Measurements from ENCODE around the gene TNFAIP8L1. TPM values are rescaled to one million over a fixed set of nuclear protein-coding genes. Genes with fewer than 3 reads are reported as not detected.
"Not testable (repeated sequence)": the region's sequence is repeated elsewhere in the genome, so short reads cannot be mapped to it uniquely, and the experiment has no call there.

TNFAIP8L1 gene
- 3.0 and 5.4 TPM in 2 replicates for total RNA-seq

DNA sequence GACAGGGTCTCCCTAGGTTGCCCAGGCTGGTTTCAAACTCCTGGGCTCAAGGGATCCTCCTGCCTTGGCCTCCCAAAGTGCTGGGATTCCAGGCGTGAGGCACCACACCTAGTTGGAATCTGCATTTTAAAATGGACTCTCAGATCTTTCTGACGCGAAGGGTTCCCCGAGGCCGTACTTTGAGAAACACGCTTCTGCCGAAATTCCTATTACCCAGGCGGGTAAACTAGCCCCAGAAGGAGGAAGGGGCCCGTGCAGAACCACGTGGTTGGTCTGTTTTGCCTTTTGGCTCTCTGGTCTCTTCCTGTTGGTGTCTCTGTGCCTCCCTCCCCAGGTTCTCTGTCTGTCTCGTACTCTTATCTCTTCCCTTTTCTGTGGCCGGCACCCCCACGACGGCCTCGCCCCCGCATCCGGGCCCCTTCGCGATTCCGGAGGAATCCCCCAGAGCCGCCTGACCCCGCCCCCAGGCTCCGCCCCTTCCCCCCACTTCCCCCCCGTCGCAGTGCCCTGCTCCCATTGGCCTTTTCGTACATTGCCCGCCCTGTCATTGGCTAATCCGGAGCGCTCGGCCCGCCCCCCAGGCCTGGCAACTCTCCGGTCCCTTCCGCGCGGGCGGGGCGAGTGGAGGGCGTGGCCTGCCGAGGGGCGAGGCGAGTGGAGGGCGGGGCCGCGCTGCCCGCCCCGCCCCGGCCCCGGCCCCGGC is at the start of gene TNFAIP8L1:
TSS of gene TNFAIP8L1 (plus strand) at position 689 of the 703 bp plus-strand sequence. CDS start 12,354 bp downstream, outside the sequence.
- DNase-seq (ENCODE audit: low read depth) = peak; percentile 71

DNA sequence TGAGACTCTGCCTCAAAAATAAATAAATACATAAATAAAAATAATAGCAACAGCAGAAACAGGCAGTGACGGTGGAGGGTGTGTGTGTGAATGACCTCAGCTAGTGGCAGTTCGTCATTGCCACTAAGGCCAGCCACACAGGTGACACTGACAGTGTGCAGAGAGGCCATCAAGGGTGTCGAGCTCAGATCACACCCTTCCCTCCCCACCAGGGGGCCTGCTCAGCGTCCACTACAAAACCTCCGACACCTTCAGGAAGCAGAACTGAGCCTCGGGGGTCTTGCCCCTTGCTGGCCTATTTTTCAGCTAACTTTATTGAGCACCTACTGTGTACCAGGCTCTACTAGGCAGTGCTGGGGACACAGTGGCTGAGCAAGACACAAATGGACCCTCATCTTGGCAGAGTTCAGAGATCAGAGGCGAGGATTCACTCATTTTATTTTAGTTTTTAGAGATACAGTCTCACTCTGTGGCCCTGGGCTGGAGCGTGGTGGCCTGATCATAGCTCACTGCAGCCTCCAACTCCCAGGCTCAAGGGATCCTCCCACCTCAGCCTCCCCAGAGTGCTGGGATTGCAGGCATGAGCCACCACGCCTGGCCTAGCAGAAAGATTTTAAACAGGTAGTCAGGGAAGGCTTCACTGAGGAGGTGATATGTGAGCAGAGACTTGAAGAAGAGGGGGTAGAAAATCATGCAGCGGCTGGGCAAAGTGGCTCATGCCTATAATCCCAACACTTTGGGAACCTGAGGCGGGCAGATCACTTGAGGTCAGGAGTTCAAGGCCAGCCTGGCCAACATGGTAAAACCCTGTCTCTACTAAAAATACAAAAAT is 49.5 kb upstream of the TNFAIP8L1 start:
- no peak for DNase-seq (ENCODE audit: low read depth)

DNA sequence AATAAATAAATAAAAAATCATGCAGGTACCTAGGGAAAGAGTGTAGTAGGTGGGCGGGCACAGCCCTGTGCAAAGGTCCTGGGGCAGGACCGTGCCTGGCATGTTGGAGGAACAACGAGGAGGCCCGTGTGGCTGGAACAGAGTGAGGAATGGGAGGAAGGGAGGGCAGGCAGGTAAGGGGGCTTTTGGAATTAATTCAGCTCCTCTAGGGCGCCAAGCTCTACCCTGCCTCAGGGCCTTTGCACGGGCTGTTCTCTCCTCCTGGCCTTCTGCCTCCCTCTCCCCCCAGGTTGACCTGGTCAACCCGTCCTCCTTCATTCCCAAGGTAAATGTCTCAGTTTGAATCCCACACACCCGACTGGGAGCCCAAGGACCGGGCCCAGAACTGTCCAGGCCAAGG is 48.8 kb upstream of the TNFAIP8L1 start:
- no peak for DNase-seq (ENCODE audit: low read depth)

DNA sequence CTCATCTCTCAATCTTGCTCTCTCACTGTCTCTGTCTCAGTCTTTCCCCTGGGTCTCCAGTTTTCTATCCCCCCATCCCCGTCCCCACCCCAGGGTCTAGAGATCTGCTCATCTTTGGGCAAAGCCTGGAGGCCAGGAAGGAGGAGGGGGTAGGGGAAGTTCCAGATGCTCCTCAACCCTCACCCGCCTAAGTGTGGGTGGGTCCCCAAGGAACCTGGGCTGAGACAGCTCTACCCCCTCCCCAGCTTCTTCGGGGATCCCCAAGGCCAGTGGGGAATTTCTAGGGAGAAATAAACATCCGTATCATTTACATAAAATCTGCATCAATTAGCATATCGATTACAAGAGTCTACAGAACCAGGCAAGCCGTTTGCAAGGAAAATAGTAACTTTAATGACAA is 48.0 kb upstream of the TNFAIP8L1 start:
- DNase-seq (ENCODE audit: low read depth) = no peak

DNA sequence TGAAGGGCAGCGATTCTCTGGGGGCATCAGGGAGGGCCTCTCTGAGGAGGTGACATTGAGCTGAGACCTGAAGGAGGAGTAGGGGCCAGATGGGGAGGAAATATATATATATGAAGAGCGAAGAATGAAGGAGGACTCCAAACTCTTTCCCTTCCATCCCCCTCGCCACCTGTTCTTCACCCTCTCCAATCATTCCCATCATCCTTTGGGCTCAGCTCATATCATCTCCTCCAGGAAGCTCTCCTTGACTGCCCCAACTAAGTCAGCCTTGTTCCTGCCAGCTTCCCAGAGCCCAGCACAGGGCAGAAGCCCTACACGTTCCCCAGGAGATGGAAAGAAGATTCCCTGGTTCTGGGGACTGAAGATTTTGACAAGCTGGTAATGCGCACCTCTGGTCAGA is 46.9 kb upstream of the TNFAIP8L1 start:
- no peak for DNase-seq (ENCODE audit: low read depth)

DNA sequence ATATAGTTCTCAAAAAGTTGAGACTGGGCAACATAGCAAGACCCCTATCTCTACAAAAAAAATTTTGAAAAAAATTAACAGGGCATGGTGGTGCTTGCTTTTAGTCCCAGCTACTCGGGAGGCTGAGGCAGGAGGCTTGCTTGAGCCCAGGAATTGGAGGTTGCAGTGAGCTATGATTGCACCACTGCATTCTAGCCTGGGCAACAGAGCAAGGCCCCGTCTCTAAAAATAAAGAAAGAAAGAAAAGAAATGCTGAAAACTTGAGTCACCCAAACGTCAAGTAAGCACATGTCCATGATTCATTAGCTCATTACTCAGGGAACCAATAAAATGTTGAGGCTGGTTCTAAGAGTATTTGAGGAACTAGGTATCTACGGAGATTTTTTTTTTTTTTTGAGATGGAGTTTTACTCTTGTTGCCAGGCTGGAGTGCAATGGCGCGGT is 45.9 kb upstream of the TNFAIP8L1 start:
- peak; percentile 67 for DNase-seq (ENCODE audit: low read depth)

DNA sequence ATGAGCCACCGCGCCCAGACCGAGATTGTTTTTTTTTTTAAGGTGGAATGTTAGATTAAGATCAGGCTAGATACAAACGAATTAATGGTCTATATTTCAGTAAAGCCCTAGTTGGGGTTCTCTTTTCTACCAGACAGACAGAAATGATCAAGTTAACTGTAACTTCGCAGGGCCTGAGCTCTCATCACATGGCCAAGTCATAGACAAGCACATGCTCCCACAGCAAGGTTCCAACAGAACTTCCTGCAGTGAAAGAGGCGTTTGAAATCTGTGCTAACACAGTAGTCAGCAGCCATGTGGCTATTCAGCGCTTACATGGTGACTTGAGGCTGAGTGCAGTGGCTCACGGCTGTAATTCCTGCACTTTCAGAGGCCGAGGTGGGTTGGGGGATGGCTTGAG is 45.1 kb upstream of the TNFAIP8L1 start:
- DNase-seq (ENCODE audit: low read depth) = no peak

DNA sequence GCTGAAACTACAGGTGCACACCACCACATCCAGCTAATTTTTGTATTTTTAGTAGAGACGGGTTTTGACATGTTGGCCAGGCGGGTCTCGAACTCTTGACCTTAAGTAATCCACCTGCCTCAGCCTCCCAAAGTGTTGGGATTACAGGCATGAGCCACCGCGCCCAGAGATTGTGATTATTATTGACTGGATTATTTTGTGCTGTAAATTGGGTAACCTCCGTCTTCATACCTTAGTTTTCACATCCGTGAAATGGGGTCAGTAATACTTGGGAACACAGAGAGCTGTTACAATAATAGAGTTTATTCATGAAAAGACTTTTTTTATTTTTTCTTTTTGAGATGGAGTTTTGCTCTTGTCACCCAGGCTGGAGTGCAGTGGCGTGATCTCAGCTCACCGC is 44.2 kb upstream of the TNFAIP8L1 start:
- DNase-seq (ENCODE audit: low read depth) = not testable (repeated sequence)

DNA sequence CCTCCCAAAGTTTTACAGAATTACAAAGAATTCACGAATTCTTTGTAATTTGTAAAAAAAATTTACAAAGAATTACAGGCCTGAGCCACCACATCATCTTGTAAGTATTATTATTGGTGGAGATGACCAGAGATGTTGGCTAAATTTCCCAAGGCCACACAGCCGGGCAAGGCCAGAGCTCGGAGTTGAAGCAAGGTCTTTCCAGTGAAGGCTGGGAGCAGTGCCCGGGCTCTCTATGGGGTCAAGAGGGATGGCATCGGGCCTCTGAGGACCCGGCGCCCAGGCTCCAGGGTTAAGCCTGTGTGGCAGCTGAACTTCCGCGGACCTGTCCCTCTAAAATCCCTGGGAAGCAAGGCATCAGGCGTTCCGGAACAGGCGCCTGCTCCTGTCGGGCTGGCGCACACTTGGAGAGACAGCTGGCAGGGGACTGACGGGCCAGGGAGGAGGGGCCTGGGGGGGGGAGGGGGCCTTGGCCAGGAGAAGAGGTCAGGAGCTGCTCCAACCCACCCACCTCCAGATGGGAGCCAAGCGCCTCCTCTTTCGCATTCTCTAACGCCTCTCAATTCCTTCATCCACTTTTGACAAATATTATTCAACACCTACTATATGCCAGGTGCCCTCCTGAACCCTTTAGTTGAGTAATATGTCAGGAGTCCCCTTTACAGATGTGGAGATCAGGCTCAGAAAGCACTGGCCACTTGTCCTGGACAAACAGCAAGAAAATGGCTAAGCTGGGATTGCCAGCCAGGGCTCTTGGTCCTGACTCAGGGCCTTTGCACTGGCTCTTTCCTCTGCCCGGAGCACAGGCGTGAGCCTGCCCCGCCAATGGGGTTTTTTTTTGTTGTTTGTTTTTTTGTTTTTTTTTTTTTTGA is 43.0 kb upstream of the TNFAIP8L1 start:
- DNase-seq (ENCODE audit: low read depth) = no peak

DNA sequence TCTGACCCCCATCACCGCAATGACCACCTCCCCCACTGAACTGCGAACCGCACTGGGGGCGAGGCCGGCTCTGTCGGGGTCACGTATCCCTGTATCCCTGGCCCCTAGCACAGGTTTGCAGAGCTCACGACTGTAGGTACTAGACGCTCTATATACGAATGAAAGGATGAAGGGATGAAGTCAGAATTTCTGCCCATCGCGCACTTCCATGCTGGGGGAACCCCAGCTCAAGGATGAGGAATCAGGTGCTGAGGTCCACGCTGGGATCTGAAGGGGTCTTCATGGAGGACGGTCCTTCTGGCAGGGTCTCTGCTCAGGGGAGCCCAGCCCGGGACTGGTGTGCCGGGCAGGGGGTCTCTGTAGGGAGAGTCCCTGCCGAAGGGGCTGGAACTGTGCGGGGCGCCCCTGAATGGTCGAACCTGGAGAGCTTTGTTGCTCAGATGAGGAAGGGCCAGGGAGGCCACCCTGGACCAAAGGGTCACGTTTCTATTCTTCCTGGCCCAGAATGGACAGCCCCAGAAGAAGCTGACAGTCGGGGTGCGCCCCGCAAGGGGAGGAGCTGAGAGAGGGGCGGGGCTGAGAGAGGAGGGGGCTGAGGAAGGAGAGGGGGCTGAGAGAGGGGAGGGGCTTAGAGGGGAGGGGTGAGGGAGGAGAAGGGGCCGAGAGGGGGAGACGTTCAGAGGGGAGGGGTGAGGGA is 41.9 kb upstream of the TNFAIP8L1 start:
- no peak for DNase-seq (ENCODE audit: low read depth)

DNA sequence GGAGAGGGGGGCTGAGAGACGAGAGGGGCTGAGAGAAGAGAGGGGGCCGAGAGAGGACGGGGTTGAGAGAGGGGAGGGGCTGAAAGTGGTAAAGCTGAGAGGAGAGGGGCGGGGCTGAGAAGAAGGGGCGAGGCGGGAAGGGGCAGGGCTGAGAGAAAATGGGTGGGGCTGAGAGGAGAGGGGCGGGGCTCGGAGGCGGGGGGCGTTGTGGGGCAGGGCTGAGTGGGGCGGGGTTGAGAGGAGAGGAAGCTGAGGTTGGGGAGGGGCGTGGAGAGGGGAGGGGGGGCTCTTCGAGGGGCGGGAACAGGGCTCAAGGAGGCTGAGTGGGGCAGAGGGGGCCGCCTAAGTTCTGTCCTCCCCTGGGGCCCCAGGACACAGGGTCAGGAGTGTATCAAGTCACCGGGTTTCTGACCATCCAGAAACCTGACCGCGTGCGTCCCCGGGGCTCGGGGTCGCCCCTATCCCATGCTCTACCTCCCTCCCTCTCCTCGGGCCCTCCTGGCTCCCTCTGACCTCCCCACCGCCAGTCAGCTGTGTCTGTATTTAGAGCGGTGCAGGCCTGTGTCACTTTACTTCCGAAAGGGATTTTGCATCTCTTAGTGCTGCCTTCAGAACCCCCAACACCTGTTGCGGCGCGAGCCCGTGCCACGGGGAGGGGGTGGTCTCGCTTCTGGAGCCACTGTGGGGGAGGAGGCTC is 41.2 kb upstream of the TNFAIP8L1 start:
- DNase-seq (ENCODE audit: low read depth) = no peak

DNA sequence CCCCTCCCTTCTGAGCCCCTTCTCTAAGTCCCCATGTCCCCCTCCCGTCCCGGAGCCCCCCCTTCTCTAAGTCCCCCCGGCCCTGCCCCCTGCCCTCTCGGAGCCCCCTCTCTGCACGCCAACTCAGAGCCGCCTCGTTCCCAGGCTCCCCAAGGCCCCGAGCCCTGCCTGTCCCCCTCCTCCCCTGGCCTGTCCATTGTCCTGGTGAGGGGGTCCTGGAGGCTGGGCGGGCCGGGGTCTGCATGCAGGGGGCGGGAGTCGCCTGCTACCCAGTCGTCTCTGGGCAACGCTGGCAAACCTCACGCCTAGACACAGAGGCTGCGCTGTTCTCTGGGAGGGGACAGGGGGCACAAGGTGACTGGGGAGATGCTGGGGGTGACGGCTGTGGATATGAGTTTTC is 40.6 kb upstream of the TNFAIP8L1 start:
- no peak for DNase-seq (ENCODE audit: low read depth)

DNA sequence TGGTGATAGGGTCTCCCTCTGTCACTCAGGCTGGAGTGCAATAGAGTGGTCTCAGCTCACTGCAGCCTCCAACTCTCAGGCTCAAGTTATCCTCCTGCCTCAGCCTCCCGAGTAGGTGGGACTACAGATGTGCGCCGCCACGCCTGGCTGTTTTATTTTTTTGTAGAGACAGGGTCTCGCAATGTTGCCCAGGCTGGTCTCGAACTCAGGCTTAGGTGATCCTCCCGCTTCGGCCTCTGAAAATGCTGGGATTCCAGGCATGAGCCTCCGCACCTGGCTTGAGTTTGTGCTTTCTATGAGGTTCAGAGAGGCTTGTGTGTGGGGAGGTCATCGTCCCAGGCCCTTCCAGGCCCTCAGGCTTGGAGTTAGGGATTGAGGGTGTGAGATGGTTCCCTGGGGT is 39.2 kb upstream of the TNFAIP8L1 start:
- DNase-seq (ENCODE audit: low read depth) = no peak

DNA sequence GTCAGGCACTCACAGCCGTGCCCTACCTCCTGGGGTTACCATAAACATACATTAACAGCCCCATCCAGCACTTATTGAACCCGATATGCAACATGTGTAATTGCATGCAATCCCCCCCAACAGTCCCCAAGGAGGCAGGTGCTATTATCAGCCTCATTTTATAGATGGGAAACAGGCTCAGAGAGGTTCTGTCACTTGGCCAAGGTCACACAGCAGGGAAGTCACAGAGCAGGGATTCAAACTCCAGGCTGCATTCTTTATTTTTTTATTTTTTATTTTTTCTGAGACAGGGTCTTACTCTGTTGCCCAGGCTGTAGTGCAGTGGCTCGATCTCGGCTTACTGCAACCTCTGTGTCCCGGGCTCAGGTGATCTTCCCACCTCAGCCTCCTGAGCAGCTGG is 38.4 kb upstream of the TNFAIP8L1 start:
- DNase-seq (ENCODE audit: low read depth) = no peak

DNA sequence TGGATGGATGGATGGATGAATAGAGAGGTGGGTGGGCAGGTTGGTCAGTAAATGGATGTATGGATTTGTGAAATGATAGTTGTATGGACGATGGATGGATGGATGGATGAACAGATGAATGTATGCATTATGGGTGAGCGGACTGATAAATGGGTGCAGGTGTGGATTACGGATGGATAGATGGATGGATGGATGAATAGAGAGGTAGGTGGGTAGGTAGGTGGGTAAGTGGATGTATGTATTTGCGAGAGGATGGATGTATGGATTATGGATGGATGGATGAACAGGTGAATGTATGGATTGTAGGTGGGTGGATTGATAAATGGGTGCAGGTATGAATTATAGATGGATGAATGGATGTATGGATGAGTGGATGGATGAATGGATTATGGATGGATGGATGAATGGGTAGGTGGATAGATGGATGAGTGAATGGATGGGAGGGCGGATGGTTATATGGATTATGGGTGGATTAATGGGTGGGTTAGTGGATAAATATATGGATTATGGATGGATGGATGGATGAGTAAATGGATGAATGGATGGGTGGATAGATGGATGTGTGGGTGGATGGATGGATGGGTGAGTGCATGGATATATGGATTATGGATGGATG is 37.0 kb upstream of the TNFAIP8L1 start:
- no peak for DNase-seq (ENCODE audit: low read depth)

DNA sequence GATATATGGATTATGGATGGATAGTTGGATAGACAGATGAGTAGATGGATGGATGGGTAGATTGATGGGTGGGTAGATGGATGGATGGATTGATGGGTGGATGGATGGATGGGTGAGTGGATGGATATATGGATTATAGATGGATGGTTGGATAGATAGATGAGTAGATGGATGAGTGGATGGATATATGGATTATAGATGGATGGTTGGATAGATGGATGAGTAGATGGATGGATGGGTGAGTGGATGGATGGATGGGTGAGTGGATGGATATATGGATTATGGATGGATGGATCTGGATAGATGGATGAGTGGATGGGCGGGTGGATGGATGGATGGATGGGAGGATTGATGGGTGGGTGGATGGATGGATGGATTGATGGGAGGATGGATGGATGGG is 36.4 kb upstream of the TNFAIP8L1 start:
- DNase-seq (ENCODE audit: low read depth) = no peak

DNA sequence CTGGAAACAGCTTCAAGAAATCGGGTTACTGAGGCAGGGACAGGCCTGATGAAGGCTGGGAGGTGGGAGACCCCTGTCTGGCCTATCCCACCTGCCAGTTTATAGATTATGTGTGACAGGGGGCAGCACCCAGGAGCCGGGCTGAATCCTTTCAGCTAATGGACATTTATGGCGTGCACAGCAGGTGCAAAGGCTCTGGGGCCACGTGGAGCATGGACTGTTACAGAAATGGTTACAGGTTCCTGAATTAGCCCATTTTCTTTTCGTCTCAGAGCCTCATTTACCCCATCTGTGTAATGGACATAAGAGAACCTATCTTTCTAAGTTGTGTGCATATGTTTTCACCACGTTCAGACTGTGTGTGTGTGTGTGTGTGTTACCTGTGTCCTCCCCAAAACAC is 34.4 kb upstream of the TNFAIP8L1 start:
- DNase-seq (ENCODE audit: low read depth) = no peak

DNA sequence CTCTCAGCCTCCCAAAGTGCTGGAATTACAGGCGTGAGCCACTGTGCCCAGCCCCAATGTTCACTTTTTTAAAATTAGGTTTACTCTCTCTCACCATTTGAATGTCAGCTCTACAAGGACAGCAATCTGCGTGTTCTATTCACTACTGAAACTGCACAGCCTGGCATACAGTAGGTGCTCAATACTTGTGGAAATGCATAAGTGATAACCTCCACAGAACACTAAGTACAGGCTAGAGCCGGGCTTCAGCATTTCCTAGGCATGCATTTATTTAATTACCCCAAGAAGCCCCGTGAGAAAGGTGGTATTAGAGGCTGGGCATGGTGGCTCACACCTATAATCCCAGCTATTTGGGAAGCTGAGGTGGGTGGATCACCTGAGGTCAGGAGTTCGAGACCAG is 33.1 kb upstream of the TNFAIP8L1 start:
- no peak for DNase-seq (ENCODE audit: low read depth)

DNA sequence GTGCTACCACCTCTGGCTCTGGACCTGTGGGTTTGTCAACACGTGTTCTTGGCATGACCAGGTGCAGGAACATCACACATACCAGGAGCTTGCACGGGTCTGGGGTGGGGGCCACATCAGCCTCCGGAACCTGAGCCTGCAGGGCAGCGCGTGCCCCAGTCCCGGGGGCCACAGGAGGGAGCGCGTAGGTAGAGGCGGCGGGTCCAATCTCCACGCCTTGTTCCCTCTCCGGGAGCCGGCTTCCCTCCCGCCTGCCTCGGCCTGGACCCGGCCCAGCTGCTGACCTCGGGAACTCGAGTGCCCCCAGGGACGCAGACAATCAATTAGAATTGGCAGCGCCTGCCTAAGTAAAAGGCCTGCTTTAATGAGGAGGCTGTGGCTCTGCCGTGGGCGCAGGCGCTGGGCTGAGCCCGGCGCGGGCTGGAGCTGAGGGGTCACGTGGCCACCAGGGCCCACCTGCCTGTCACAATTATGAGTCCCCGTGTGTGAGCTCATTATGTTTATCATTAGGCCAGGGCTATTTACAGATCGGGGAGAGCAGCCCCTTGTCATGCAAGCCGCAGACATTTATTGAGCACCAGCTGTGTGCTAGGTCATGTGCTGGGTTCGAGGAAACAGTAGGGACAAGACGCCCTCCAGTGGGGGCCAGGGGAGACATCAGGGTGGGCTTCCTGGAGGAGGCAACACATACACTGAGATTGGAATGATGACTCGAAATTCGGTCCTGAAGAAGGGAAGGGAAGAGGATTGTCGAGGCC is 32.2 kb upstream of the TNFAIP8L1 start:
- peak; percentile 18 for DNase-seq (ENCODE audit: low read depth)

Data from renal cortical epithelial cell (primary cell).